ENCODE data around the gene GSAP.
"Not testable (repeated sequence)": the region's sequence is repeated elsewhere in the genome, so short reads cannot be mapped to it uniquely, and the experiment has no call there.

GSAP gene

DNA sequence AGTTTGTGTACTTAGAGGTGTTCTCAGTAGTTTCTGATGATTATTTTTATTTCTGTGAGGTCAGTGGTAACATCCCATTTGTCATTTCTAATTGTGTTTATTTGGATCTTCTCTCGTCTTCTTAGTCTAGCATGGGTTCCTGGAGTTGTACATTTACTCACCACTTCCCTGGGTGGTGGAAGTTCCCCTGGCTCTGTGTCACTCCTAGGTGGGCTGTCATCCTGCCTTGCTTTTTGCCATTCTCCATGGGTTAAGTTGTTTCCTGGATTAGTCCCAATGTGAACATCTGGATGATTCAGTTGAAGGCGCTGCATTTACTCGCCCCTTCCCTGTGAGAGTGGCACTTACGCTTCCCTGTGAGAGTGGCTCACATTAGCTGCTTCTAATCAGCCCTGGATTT is 48.2 kb downstream of the GSAP start:
- DNase-seq (ENCODE audit: extremely low read depth in 1 of 2, low read depth in 1 of 2) = no peak

- no peak for DNase-seq (ENCODE audit: extremely low read depth in 1 of 2, low read depth in 1 of 2)
Measured at GRCh38 chr7:77362905-77363304, 53.2 kb downstream of the GSAP start.

DNA sequence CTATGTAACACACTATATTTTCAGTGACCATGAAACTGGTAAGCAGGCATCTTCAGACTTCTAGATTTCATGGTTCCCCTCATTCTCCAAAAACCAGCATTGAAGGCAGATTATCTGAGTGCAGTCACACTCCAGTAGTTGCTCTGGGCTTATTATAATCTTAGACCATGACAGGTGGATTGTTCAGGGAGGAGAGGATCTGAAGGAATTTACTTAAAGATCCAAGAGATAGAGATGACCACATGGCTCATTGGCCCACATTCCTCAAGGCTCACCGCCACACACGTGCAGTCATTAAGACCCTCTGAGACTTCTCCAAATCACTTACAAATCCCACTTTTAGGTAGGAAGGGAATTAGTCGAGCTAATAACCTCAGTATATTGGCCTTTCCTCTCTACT is 55.2 kb downstream of the GSAP start:
- DNase-seq (ENCODE audit: extremely low read depth in 1 of 2, low read depth in 1 of 2) = no peak

- no peak for DNase-seq (ENCODE audit: extremely low read depth in 1 of 2, low read depth in 1 of 2)
Measured at GRCh38 chr7:77360104-77360503, 56.0 kb downstream of the GSAP start.

DNA sequence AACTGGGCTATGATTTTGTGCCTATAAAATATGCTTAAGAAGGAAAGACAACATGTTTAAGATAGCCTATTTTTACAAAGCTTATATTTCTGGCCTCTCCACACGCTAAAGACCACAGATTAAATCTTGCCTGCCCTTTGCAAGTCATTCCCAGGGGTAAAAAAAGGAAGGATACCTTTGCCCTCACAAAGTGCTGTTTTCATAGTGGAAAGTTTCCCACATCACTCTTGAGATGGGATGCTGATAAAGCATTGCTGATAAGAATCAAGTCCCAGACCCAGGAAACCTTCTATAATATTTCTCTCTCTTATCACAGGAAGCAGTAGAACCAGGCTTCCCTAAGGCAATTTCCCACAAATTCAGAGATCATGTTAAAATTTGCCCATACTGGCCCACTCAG is 56.5 kb downstream of the GSAP start:
- no peak for DNase-seq (ENCODE audit: extremely low read depth in 1 of 2, low read depth in 1 of 2)

GRCh38 chr7:77354914-77355313 is 61.2 kb downstream of the GSAP start:
- DNase-seq (ENCODE audit: extremely low read depth in 1 of 2, low read depth in 1 of 2) = no peak

GRCh38 chr7:77354484-77354883 is 61.7 kb downstream of the GSAP start:
- no peak for DNase-seq (ENCODE audit: extremely low read depth in 1 of 2, low read depth in 1 of 2)

DNA sequence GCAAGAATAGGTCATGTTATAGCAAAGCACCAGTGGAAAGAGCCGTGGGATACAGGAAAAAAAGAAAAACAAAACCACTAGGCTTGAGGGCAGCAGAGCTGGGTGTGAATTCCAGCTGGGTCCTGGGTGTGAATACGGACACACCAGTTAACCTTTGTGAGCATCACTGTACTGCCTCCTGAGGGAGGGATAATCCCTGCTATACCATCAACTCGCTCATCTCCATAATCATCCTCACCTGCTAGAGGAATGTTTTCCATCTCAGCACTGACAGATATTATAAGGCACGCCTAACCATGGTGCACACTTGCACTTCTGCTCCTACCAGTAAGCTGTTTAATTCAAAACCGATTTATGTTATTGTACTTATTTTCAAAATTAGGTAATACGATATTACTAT is 62.2 kb downstream of the GSAP start:
- no peak for DNase-seq (ENCODE audit: extremely low read depth in 1 of 2, low read depth in 1 of 2)

DNA sequence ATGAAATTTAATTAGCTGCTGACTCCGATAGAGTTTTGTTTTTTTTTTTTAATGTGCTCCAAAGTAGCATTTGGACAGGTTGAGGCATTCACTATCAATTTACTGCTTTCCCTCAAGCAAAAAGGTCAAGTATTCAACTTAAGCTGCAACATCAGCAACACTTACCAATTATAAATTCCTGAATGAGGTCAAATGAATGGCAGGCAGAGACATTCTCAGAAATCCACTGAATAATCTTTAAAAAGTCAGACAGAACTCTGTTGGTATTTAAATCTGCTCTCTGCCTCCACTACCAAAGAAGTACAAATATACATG is 62.8 kb downstream of the GSAP start:
- DNase-seq (ENCODE audit: extremely low read depth in 1 of 2, low read depth in 1 of 2) = no peak

- DNase-seq (ENCODE audit: extremely low read depth in 1 of 2, low read depth in 1 of 2) = no peak
Measured at GRCh38 chr7:77352665-77353406, 63.3 kb downstream of the GSAP start.

- peak; percentile 24 to 29 for DNase-seq (ENCODE audit: extremely low read depth in 1 of 2, low read depth in 1 of 2)
Measured at GRCh38 chr7:77351539-77352004, 64.6 kb downstream of the GSAP start.

DNA sequence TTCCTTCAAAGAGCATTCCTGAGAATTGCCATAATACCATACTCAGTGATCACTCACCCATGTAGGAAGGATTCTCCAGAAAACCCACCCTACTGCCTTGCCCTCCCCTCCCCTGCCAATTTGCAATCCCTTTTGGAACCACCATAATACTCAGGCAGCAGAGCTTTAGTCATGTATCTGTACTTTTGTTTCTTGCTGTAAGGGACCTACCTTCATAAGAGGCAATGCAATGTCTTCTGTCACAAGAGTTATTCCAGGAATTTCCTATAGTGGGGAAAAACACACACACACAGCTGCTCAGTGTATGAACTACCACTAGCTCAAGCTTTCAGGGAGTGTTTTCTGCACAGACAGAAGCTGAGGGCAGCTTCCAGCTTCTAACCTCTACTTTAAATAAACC is 67.0 kb downstream of the GSAP start:
- DNase-seq (ENCODE audit: extremely low read depth in 1 of 2, low read depth in 1 of 2) = no peak

DNA sequence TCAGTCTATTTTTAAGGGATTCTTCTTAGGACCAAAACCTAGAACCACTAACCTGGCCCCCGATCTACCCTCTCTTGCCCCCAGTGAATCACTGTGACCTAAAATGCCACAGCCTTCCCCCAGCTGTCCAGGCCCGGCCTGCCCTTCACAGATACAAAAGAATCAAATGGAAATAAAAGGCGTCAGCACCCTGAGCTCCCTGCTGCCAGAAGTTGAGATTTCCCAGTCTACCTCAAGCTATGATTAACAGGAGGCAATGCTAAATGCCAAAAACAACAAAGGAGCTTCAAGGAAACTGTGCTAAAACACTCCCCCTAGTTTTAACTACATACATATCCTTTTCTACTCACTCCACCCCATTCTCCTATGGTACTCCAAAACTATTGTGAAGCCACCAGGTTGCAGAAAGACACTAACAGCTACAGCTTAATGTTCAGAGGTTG is 67.8 kb downstream of the GSAP start:
- no peak for DNase-seq (ENCODE audit: extremely low read depth in 1 of 2, low read depth in 1 of 2)

GRCh38 chr7:77346441-77346840 is 69.7 kb downstream of the GSAP start:
- DNase-seq (ENCODE audit: extremely low read depth in 1 of 2, low read depth in 1 of 2) = no peak

DNA sequence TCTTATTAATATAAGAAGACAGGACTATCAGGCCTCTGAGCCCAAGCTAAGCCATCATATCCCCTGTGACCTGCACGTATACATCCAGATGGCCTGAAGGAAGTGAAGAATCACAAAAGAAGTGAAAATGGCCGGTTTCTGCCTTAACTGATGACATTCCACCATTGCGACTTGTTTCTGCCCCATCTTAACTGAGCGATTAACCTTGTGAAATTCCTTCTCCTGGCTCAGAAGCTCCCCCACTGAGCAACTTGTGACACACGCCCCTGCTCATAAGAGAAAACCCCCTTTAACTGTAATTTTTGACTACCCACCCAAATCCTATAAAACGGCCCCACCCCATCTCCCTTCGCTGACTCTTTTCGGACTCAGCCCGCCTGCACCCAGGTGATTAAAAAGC is 70.7 kb downstream of the GSAP start:
- not testable (repeated sequence) for DNase-seq (ENCODE audit: extremely low read depth in 1 of 2, low read depth in 1 of 2)

DNA sequence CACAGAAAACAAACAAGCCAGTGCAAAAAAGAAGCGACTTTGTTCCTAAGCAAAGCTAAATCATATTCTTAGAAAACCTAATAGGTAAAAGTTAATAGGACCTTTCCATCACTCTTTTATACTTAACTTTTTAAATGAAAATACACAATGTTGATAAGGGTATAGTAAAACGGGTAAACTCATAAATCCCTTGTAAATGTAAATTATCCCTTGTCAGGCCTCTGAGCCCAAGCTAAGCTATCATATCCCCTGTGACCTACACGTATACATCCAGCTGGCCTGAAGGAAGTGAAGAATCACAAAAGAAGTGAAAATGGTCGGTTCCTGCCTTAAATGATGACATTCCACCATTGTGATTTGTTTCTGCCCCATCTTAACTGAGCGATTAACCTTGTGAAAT is 76.4 kb downstream of the GSAP start:
- DNase-seq (ENCODE audit: extremely low read depth in 1 of 2, low read depth in 1 of 2) = no peak

- DNase-seq (ENCODE audit: extremely low read depth in 1 of 2, low read depth in 1 of 2) = no peak
Measured at GRCh38 chr7:77338883-77339629, 77.1 kb downstream of the GSAP start.

GRCh38 chr7:77338260-77338659 is 77.9 kb downstream of the GSAP start:
- no peak for DNase-seq (ENCODE audit: extremely low read depth in 1 of 2, low read depth in 1 of 2)

GRCh38 chr7:77337456-77337990 is 78.6 kb downstream of the GSAP start:
- DNase-seq (ENCODE audit: extremely low read depth in 1 of 2, low read depth in 1 of 2) = no peak

- DNase-seq (ENCODE audit: extremely low read depth in 1 of 2, low read depth in 1 of 2) = no peak
Measured at GRCh38 chr7:77335581-77335980, 80.6 kb downstream of the GSAP start.

DNA sequence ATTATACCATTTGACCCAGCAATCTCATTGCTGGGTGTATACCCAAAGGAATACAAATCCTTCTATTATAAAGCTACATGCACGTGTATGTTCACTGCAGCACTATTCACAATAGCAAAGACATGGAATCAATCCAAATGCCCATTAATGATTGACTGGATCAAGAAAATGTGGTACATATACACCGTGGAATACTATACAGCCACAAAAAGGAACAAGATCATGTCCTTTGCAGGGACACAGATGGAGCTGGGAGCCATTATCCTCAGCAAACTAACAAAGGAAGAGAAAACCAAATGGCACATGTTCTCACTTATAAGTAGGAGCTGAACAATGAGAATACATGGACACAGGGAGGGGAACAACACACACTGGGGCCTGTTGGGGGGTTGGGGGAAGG is 82.1 kb downstream of the GSAP start:
- not testable (repeated sequence) for DNase-seq (ENCODE audit: extremely low read depth in 1 of 2, low read depth in 1 of 2)

Measured in stimulated activated CD8-positive, alpha-beta memory T cell treated with anti-CD3 and anti-CD28 coated beads, Interleukin-7, amount 100 ng/mL, for 48 hours (primary cell).